SJSA1 (cell line): ENCODE data around the gene SMAD3. TPM values are rescaled to one million over a fixed set of nuclear protein-coding genes. Genes with fewer than 3 reads are reported as not detected.

ENCODE experiments used
- DNase-seq, 2 experiments: peaks; one replicate each; pipeline ENCODE4 v3.0.0-alpha.2; 2015 to 2020; ENCODE audit warnings: low spot score in 2 of 2, low read depth in 1 of 2
- H3K27ac ChIP-seq: fragments of 250-450 bp; sonication (Bioruptor Pico); 2 replicates; pipeline ENCODE4 v1.5.1; 2020; ENCODE audit warnings: mild to moderate bottlenecking, moderate library complexity
- H3K27me3 ChIP-seq: fragments of 250-450 bp; sonication (Bioruptor Pico); replicated peaks from 2 replicates; pipeline ENCODE4 v1.5.1; 2020; ENCODE audit warnings: mild to moderate bottlenecking, moderate library complexity
- H3K36me3 ChIP-seq: fragments of 250-450 bp; sonication (Bioruptor Pico); 2 replicates; pipeline ENCODE4 v1.5.1; 2020; ENCODE audit warnings: mild to moderate bottlenecking
- H3K4me1 ChIP-seq: fragments of 250-450 bp; sonication (Bioruptor Pico); replicated peaks from 2 replicates; pipeline ENCODE4 v1.6.1; 2021; ENCODE audit warnings: mild to moderate bottlenecking
- H3K4me3 ChIP-seq: fragments of 250-450 bp; sonication (Bioruptor Pico); 2 replicates; pipeline ENCODE4 v1.5.1; 2020; ENCODE audit warnings: mild to moderate bottlenecking
- H3K9me3 ChIP-seq: fragments of 250-450 bp; sonication (Bioruptor Pico); replicated peaks from 2 replicates; pipeline ENCODE4 v1.5.1; 2020; ENCODE audit warnings: mild to moderate bottlenecking
- total RNA-seq: library from RNA; depleted of rRNA; stranded (reverse); fragments of >200 nt; shearing (Covaris generic); gene quantifications from 2 replicates; pipeline ENCODE4 v1.2.3, GENCODE V29; 2014

The SMAD3 gene
- total RNA-seq, 1 experiment from 2014 or later: 22.0 TPM

DNA sequence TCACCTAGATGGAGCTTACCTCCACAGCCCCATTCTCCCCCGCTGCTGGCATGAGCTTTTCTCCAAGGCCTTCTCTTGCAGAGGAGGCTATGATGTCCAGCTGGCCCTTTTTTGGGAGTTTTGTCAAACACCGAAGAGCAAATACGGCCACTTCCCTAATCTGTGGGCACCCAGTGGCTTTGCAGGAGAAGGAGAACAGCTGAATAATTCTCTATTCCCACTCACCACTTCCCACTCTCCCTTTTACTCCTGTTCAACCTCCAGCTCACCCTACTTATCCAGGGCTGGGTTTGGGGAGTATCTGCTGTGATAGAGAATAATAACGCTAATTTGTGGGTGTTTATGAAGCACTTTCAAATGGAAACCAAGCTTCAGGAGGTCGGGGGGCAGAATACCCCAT lies 96.0 kb downstream of the SMAD3 start:
- no peaks in the 10 kb centered on the region for H3K9me3 ChIP-seq
- DNase-seq: no peak
- no peak overlapping the region for H3K27ac ChIP-seq
- no peaks in the 10 kb centered on the region for H3K27me3 ChIP-seq
- H3K4me1 ChIP-seq: no peaks in the 10 kb centered on the region
- no peak overlapping the region for H3K4me3 ChIP-seq
- H3K36me3 ChIP-seq: peaks cover 36% of the 10 kb centered on the region

DNA sequence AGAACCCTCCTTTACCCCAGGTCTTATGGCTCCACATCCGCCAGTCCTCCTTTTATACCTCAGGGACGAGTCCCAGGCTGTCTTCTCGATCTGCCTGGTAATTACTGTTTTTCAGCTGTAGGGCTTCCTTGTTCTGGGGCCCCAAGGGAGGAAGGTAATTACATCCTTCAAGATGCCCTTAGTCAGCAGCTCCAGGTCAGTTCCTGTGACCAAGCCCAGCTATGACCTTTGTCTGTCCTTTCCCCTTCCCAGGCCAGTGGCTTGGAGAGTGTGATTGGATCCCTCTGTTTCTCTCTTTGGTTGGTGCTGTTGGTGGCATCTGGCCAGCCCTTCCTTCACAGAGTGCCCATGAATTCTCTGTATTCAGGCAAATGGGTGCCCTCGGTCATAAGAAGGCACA lies 96.5 kb downstream of the SMAD3 start:
- peaks cover 40% of the 10 kb centered on the region for H3K36me3 ChIP-seq

DNA sequence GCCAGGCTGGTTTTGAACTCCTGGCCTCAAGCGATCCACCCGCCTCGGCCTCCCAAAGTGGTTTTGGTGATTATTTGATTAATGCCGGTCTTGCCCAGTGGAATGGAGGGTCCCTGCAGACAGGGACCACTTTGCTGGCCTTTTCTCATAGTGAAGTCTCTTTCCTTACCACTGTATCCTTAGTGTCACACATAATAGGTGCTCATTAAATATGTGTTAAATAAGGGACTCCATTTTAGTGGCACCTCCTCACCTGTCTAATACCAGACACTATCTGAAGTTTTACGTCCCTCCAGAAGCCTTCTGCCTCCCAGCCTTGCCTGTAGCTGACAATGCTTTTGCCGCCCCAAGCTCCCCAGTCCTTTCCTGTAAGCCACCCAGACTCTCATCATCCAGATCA lies 97.8 kb downstream of the SMAD3 start:
- no peaks in the 10 kb centered on the region for H3K27me3 ChIP-seq
- no peak overlapping the region for H3K4me3 ChIP-seq
- no peak overlapping the region for H3K27ac ChIP-seq
- H3K9me3 ChIP-seq: no peaks in the 10 kb centered on the region
- DNase-seq: no peak
- H3K4me1 ChIP-seq: no peaks in the 10 kb centered on the region
- H3K36me3 ChIP-seq: peaks cover 46% of the 10 kb centered on the region

More for the DNA sequence above, 96.5 kb downstream of the SMAD3 start:
- no peak overlapping the region for H3K4me3 ChIP-seq
- H3K27ac ChIP-seq: no peak overlapping the region
- no peaks in the 10 kb centered on the region for H3K9me3 ChIP-seq
- DNase-seq: no peak
- no peaks in the 10 kb centered on the region for H3K4me1 ChIP-seq
- no peaks in the 10 kb centered on the region for H3K27me3 ChIP-seq

DNA sequence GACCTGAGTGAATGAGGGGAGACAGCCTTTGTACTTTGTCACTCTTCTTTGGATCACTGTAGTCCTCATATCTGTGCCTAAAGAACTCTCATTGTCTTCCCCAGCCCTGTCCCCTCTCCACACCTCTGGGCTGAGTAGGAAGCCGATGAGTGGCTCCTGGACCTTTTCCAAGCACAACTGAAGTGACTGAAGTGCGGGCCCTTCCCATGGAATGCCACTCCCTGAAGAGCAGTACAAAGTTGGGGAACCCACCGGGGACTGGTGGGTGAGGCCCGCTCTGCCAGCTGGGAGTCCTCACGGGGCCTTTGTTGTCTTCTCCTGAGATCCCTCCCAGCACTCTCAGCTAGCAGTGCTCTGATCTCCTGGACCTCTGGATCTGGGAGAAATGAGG lies 99.0 kb downstream of the SMAD3 start:
- Histone ChIP-seq H3K27ac (no peak overlapping the region), H3K27me3 (no peaks in the 10 kb centered on the region), H3K9me3 (no peaks in the 10 kb centered on the region), H3K4me3 (no peak overlapping the region), H3K36me3 (peaks cover 54% of the 10 kb centered on the region), H3K4me1 (no peaks in the 10 kb centered on the region)
- DNase-seq: no peak

DNA sequence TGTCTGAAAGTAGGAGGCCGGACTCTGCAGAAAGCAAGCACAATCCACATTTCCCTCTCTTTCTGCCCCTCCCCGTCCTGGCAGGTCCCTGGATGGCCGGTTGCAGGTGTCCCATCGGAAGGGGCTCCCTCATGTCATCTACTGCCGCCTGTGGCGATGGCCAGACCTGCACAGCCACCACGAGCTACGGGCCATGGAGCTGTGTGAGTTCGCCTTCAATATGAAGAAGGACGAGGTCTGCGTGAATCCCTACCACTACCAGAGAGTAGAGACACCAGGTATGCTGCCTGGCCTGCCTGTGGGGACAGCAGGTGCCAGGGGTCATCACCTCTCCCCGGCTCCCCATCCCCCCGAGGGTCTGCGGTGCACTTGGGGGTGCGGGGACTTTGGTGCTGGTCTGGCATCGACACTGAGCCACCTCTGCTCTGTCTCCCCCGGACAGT lies 99.4 kb downstream of the SMAD3 start:
- Histone ChIP-seq H3K4me1 (no peaks in the 10 kb centered on the region), H3K9me3 (no peaks in the 10 kb centered on the region), H3K27ac (no peak overlapping the region), H3K36me3 (peaks cover 56% of the 10 kb centered on the region), H3K4me3 (no peak overlapping the region), H3K27me3 (no peaks in the 10 kb centered on the region)
- DNase-seq: no peak

DNA sequence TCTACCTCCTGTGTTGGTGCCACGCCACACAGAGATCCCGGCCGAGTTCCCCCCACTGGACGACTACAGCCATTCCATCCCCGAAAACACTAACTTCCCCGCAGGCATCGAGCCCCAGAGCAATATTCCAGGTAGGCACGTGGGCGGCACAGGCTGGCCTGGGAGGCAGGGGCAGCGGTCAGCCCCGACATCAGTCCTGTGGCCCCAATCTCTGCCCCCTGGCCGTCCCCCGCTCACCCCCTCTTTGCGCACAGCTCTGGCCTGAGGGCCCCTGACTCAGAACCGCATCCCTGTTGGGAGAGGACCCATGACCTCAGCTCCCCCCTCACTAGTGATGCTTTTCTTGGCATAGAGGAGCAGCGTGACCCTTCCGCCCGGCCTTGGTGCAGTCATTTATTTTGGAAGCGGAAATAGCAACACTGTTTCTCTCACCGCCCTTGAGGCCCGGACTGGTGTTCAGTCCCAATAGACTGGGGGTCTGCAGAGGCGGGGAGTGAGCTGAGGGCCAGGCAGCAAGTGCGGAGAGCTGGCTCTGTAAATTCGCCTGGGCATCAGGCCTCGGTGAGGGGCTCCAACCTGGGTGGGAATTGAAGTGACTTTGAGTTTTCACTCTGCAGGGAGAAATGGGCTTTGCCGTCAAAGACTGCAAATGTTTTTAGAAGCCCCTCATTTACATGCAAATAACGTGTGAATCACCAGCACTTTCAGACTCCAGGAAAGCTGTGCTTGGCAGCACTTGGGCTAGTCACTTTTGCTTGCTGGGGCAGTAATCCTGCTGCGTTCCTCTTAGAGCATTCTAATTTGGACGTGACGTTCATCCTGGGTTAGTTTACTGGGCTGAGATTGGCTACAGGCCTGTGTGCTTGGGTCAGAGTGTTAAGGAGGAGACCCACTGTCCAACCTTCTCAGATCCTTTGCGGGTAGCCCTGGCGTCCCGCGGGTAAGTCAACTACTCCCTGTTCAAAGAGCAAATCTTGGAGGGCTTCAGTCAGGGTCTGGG lies 100.2 kb downstream of the SMAD3 start:
- DNase-seq: no peak
- H3K4me1 ChIP-seq: no peaks in the 10 kb centered on the region

DNA sequence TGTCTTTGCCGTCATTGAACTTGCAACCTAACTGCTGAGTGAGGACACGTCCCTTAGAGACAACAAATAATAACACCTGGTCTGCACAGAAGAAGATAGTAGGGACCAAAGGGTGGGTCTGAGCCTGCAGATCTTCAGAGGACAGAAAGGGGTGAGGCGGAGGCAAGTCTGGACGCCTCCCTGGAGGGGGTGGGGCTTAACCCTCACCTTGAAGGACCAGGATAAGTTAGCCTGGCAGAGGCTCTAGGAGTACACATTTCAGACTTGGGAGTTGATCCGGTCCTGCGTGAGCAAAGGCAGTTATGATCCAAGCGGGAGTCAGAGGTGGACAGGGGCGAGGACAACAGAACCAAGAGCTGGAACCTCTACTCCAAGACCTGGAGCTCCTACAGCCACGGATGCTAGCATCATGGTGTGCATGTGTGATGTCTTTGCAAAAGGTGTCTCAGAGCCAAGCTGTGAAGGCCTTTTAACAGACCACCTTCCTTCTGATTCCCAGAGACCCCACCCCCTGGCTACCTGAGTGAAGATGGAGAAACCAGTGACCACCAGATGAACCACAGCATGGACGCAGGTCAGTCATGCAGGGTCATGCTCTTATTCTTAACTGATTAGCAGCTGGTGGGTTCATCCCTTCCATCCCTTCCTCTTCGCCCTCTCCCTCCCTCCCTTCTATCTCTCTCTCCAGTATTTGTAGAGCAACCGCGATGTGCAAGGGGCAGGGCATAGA lies 101.0 kb downstream of the SMAD3 start:
- Histone ChIP-seq H3K9me3 (no peaks in the 10 kb centered on the region), H3K27ac (no peak overlapping the region), H3K36me3 (peaks cover 73% of the 10 kb centered on the region), H3K27me3 (no peaks in the 10 kb centered on the region), H3K4me3 (no peak overlapping the region), H3K4me1 (no peaks in the 10 kb centered on the region)
- no peak for DNase-seq

More for the DNA sequence above, 100.2 kb downstream of the SMAD3 start:
- Histone ChIP-seq H3K27me3 (no peaks in the 10 kb centered on the region), H3K4me3 (no peak overlapping the region), H3K27ac (no peak overlapping the region), H3K9me3 (no peaks in the 10 kb centered on the region), H3K36me3 (peaks cover 64% of the 10 kb centered on the region)

DNA sequence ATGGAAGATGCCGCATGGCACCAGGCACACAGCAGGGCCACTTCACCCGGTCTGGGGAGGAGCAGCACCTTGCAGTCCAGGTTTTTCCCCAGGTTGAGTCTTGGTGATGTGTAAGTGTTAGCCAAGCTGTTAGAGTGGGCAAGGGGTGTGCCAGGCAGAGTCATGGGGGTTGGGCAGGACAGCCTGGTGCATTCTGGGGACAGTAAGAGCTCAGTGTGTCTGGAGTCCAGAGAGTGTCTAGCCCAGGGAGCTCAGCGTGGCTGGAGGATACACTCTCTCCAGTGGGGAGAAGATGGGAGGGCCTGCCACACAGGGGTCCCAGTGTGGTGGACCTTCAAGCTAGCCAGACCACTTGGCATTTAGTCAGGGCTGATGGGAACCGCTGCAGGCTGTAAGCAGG lies 101.7 kb downstream of the SMAD3 start:
- Histone ChIP-seq H3K4me1 (no peaks in the 10 kb centered on the region), H3K36me3 (peaks cover 79% of the 10 kb centered on the region), H3K27me3 (no peaks in the 10 kb centered on the region), H3K27ac (no peak overlapping the region), H3K4me3 (no peak overlapping the region), H3K9me3 (no peaks in the 10 kb centered on the region)
- no peak for DNase-seq

DNA sequence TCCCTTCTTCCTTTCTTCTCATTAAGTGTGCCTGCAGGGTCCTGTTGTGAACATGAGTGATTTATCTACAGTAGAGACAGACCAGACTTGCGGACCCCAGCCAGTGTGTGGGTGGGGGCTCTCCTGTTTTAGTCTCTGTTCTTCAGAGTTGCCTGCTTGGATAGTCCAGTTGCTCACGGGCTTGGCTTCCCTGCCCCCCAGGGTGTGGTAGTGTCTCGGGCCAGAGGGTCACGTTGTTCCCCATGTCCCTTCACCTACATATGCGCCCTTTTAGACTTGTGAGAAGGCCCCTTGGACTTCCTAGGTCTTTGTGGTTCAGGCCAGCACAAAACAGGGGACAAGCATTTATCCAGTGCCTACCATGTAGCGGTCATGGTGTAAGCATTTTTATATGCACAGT lies 103.3 kb downstream of the SMAD3 start:
- DNase-seq: no peak
- Histone ChIP-seq H3K4me1 (no peaks in the 10 kb centered on the region), H3K36me3 (peaks cover 90% of the 10 kb centered on the region), H3K9me3 (no peaks in the 10 kb centered on the region), H3K27me3 (no peaks in the 10 kb centered on the region), H3K4me3 (no peak overlapping the region), H3K27ac (no peak overlapping the region)

DNA sequence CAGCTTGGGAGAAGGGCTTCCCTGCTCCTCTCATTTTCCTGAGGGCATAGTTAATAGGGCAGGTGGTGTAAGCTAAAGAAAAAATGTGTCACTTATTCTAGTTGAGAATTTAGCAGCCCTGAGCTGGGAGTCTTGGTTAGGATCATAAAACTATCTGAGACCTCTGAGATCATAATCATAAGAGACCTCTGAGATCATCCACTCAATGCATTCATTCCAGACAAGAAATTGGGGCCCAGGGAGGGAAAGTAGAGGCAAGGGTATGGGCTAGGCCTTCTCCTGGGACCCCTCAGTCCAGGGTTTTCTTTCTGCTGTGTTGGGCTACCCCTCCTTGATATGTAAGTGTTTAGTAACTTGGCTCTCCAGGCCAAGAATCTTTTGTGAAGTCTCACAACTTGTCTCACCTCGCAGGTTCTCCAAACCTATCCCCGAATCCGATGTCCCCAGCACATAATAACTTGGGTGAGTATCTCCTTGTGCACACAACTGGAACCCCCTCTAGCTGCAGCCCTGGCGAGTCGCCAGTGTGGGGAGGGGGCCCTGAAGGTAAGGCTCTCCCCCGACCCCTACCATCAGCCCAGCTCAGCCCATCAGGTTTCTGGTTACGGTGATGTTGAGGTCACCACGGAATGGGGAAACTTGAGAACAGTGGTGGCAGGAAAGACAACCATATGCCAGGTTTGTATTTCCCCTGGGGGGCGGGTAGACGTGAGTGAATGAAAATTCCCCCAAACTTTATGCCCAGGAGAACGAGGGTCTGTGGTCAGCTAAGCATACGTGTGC lies 104.9 kb downstream of the SMAD3 start:
- no peak for DNase-seq
- H3K27me3 ChIP-seq: no peaks in the 10 kb centered on the region
- H3K27ac ChIP-seq: no peak overlapping the region
- no peaks in the 10 kb centered on the region for H3K9me3 ChIP-seq
- no peak overlapping the region for H3K4me3 ChIP-seq
- peaks cover 95% of the 10 kb centered on the region for H3K36me3 ChIP-seq
- peaks cover 10% of the 10 kb centered on the region for H3K4me1 ChIP-seq

DNA sequence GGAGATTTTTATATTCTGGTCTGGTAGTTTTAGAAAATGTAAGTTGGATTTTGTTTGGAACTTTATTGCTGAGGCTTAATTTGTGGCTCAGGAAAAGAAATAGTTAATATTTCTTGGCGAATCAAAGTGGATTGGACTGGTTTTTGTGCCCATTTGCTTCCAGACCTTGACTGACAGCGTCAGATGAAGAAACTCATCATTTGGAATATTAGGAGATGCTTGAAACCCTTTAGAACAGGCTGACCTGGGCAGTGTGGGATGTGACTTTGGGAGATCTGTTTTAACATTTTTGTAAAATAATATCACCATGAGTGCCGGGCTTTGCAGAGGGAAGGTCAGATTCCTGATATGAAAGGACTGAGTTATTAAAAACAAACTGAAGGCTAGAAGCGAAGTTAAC lies 106.1 kb downstream of the SMAD3 start:
- H3K27ac ChIP-seq: no peak overlapping the region
- H3K4me1 ChIP-seq: peaks cover 14% of the 10 kb centered on the region
- DNase-seq: no peak
- peaks cover 95% of the 10 kb centered on the region for H3K36me3 ChIP-seq
- H3K4me3 ChIP-seq: no peak overlapping the region
- H3K9me3 ChIP-seq: no peaks in the 10 kb centered on the region
- no peaks in the 10 kb centered on the region for H3K27me3 ChIP-seq

DNA sequence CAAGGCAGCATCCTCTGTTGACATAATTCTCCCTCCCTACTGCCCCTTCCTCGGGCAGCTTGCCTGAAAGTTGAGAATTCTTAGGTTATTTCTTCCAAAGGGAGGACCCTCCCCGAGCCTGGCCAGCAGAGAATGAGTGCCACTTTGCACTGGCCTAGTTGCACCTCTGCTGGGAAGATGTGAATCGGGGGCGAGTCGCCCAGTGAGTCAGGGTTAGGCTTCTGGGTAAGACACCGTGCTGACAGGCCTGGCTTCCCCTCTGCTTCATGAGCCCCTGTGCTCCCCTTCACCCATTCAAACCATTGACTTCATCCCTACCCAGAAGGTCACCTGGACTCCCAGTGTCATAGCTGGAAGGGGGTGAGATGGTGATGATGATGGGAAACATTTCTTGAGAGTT lies 106.8 kb downstream of the SMAD3 start:
- Histone ChIP-seq H3K4me1 (peaks cover 19% of the 10 kb centered on the region), H3K27ac (no peak overlapping the region)
- no peak for DNase-seq

DNA sequence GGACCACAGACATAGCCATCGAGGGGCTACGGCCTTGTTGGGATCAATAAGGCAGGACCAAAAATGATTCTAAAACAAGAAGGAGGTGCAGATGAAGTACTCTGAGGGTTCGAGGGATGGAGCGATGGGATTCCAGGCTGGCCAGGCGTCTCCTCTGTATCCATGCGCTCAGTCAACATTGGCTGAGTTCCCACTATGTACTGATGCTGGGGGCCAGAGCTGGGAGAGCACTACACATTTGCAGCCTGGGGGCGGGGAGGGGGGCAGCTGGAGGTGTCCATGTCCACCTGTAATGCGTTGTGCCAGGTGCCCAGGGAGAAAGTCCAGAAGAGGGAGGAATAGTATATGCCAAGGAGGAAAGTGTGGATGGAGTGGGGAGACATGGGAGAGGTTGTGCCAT lies 107.6 kb downstream of the SMAD3 start:
- H3K4me1 ChIP-seq: peaks cover 27% of the 10 kb centered on the region
- H3K36me3 ChIP-seq: peaks cover 88% of the 10 kb centered on the region
- H3K9me3 ChIP-seq: no peaks in the 10 kb centered on the region
- no peak overlapping the region for H3K4me3 ChIP-seq
- DNase-seq: no peak
- H3K27ac ChIP-seq: no peak overlapping the region
- H3K27me3 ChIP-seq: no peaks in the 10 kb centered on the region

More for the DNA sequence above, 106.8 kb downstream of the SMAD3 start:
- no peaks in the 10 kb centered on the region for H3K9me3 ChIP-seq
- H3K4me3 ChIP-seq: no peak overlapping the region
- H3K27me3 ChIP-seq: no peaks in the 10 kb centered on the region
- peaks cover 94% of the 10 kb centered on the region for H3K36me3 ChIP-seq
